Lung (tissue), 12 donors: ENCODE results near the gene MAPK14. TPM values are rescaled to one million over a fixed set of nuclear protein-coding genes. Genes with fewer than 3 reads are reported as not detected.

Experiments
- ATAC-seq: fragments of 200-7000 bp; cut with Tn5 transposase; one replicate; pipeline ENCODE4 v1.9.1; 2020; ENCODE audit warnings: moderate number of reproducible peaks; ENCODE audit not compliant: insufficient read depth, low FRiP score
- DNase-seq, 3 donors: peaks; one replicate each; pipeline ENCODE4 v3.0.0-alpha.2; 2013 to 2017
- H3K27ac ChIP-seq, 2 donors: one replicate each; pipeline ENCODE4 v1.5.1; 2013; ENCODE audit warnings: mild to moderate bottlenecking in 2 of 2, moderate library complexity in 2 of 2, control low read depth in 1 of 2, inconsistent platforms in 1 of 2, low read depth in 1 of 2, low read length in 1 of 2
- H3K27me3 ChIP-seq, 3 donors: one replicate each; pipeline ENCODE4 v1.5.1; 2013; ENCODE audit warnings: low read length in 2 of 3; ENCODE audit not compliant: control insufficient read depth in 3 of 3, insufficient read depth in 3 of 3
- H3K36me3 ChIP-seq, 4 donors: one replicate each; pipeline ENCODE4 v1.5.1; 2013; ENCODE audit warnings: low read length in 4 of 4, mild to moderate bottlenecking in 1 of 4, moderate library complexity in 1 of 4; ENCODE audit not compliant: control insufficient read depth in 4 of 4, insufficient read depth in 4 of 4
- H3K4me1 ChIP-seq, 5 donors: one replicate each; pipeline ENCODE4 v1.5.1; 2013; ENCODE audit warnings: low read length in 5 of 5, mild to moderate bottlenecking in 2 of 5, moderate library complexity in 1 of 5; ENCODE audit not compliant: control insufficient read depth in 5 of 5, insufficient read depth in 5 of 5
- H3K4me3 ChIP-seq: one replicate; pipeline ENCODE4 v1.5.1; 2013; ENCODE audit warnings: mild to moderate bottlenecking, control low read depth, moderate library complexity
- H3K9ac ChIP-seq, 2 donors: one replicate each; pipeline ENCODE4 v1.5.1; 2013; ENCODE audit warnings: low read length in 2 of 2, control low read depth in 1 of 2; ENCODE audit not compliant: insufficient read depth in 1 of 2
- H3K9me3 ChIP-seq, 4 donors: one replicate each; pipeline ENCODE4 v1.5.1; 2013; ENCODE audit warnings: low read length in 3 of 4, mild to moderate bottlenecking in 1 of 4, moderate library complexity in 1 of 4; ENCODE audit not compliant: control insufficient read depth in 4 of 4, insufficient read depth in 3 of 4
- WGBS, 2 donors: extraction: QIAGEN DNeasy Blood & Tissue Kit; methylation state at CpG; one replicate each; pipeline ENCODE4 v1.1.7; 2013; 5-methylcytosine and 5-hydroxymethylcytosine counted together
- polyA plus RNA-seq, 2 donors: library from polyadenylated mRNA; stranded (reverse); fragments of 200-250 nt; gene quantifications; one replicate each; pipeline ENCODE4 v1.2.1, GENCODE V29; 2013
- total RNA-seq, 2 donors: library from RNA; depleted of rRNA in 1 of 2; stranded (reverse); fragments of >200 nt in 1 of 2; gene quantifications; one replicate each; pipeline ENCODE4 v1.2.1, GENCODE V29; 2014 to 2021
- TF ChIP-seq, protein P1 (sequence below): IDR thresholded peaks from 2 replicates; pipeline ENCODE4 v1.5.1; 2012; ENCODE audit warnings: mild to moderate bottlenecking; ENCODE audit errors: control extremely low read depth, extremely low read depth
- donor health status: control.
- donor health status: control.
- donor health status: Bipolar disorder and iron deficiency.
- donor health status: healthy.
- donor health status: DM: yes; HTN: yes; CAD: no.

Gene MAPK14
- total and polyA plus RNA-seq, 4 donors = 12.8 to 93.3 (median 59.5) TPM

DNA sequence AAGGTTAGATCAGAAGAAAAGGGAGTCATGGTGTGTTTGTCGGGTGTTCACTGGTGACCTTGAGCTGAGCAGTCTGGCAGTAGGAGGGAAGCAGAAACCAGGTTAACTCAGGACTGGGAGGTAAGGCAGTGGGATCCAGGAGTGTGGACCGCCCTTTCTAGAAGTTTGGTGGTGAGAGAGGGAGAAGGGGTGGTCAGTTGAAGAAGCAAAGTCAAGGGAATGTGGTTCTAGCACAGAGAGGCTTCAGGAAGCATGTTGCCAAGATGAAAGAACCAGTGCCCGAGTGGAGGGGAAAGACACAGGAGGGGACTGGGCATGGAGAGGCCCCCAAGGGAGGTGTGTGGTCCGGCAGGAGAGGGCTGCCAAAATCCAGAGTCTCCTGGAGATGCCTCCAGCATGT is 106.3 kb downstream of the MAPK14 start:
- 93 to 95% methylated on average over 4 of the region's 4 CpGs for WGBS, 2 donors
- Histone ChIP-seq H3K4me3 (no peak overlapping the region), H3K4me1 (peaks cover 0 to 22% (median 13%) of the 10 kb centered on the region in 5 donors), H3K36me3 (peaks cover 0 to 20% (median 0%) of the 10 kb centered on the region in 4 donors), H3K27me3 (peaks cover 0 to 4% (median 0%) of the 10 kb centered on the region in 3 donors), H3K9ac (no peak overlapping the region), H3K27ac (no peak overlapping the region), H3K9me3 (no peaks in the 10 kb centered on the region)
- no peak for ATAC-seq
- DNase-seq = no peak
- TF ChIP-seq, protein P1, sequence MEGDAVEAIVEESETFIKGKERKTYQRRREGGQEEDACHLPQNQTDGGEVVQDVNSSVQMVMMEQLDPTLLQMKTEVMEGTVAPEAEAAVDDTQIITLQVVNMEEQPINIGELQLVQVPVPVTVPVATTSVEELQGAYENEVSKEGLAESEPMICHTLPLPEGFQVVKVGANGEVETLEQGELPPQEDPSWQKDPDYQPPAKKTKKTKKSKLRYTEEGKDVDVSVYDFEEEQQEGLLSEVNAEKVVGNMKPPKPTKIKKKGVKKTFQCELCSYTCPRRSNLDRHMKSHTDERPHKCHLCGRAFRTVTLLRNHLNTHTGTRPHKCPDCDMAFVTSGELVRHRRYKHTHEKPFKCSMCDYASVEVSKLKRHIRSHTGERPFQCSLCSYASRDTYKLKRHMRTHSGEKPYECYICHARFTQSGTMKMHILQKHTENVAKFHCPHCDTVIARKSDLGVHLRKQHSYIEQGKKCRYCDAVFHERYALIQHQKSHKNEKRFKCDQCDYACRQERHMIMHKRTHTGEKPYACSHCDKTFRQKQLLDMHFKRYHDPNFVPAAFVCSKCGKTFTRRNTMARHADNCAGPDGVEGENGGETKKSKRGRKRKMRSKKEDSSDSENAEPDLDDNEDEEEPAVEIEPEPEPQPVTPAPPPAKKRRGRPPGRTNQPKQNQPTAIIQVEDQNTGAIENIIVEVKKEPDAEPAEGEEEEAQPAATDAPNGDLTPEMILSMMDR = no peak

GRCh38 chr6:36135053-36135731 is 107.6 kb downstream of the MAPK14 start:
- DNase-seq (no peak), ATAC-seq (no peak)
- 92 to 95% methylated on average over 12 to 13 of the region's 13 CpGs for WGBS, 2 donors
- Histone ChIP-seq H3K4me1 (peaks cover 0 to 20% (median 13%) of the 10 kb centered on the region in 5 donors), H3K27me3 (no peaks in the 10 kb centered on the region), H3K9ac (no peak overlapping the region), H3K27ac (no peak overlapping the region), H3K36me3 (peaks cover 0 to 26% (median 0%) of the 10 kb centered on the region in 4 donors), H3K9me3 (no peaks in the 10 kb centered on the region), H3K4me3 (no peak overlapping the region)
- TF ChIP-seq, protein P1 = no peak

- DNase-seq = no peak
These were observed 108.4 kb downstream of the MAPK14 start for GRCh38 chr6:36136034-36136433.

More at GRCh38 chr6:36136034-36136433, 108.4 kb downstream of the MAPK14 start:
- H3K9me3 ChIP-seq = no peaks in the 10 kb centered on the region
- H3K4me3 ChIP-seq = no peak overlapping the region
- 80 to 93% methylated on average over 2 of the region's 2 CpGs for WGBS, 2 donors
- no peaks in the 10 kb centered on the region for H3K27me3 ChIP-seq
- peaks cover 0 to 26% (median 0%) of the 10 kb centered on the region in 4 donors for H3K36me3 ChIP-seq
- peaks cover 0 to 15% (median 12%) of the 10 kb centered on the region in 5 donors for H3K4me1 ChIP-seq
- H3K9ac ChIP-seq = no peak overlapping the region
- no peak overlapping the region for H3K27ac ChIP-seq
- no peak for ATAC-seq
- TF ChIP-seq, protein P1 = no peak
